Cardiac septum (tissue), 1 donor: Measurements from ENCODE around the gene HMGCS2. TPM values are rescaled to one million over a fixed set of nuclear protein-coding genes. Genes with fewer than 3 reads are reported as not detected.

Source experiments
- DNase-seq: peaks from one replicate; pipeline ENCODE4 v3.0.0-alpha.2; 2020; ENCODE audit warnings: low spot score
- intact Hi-C: fragments of 100-400 bp; cut with DNase I; formaldehyde crosslinking; loops from one replicate; pipeline ENCODE4 v1.14.0; 2022
- long read RNA-seq: library from polyadenylated mRNA; unstranded; transcript quantifications from one replicate; pipeline ENCODE4 v2.0.0, GENCODE V29; 2021
- total RNA-seq: library from RNA; stranded (reverse); fragmentation: NEBNext Ultra II Directional; extraction: Animal tissue kit (Norgen Biotek cat#: 25700); gene quantifications from one replicate; pipeline ENCODE4 v1.2.1, GENCODE V29; 2021
- donor health status: DM: no; HTN: no; CAD: no.

Gene HMGCS2
- 0.38 TPM for total RNA-seq
- long read RNA-seq = 0 reads

GRCh38 chr1:119768778-119769177, at the start of gene HMGCS2:
Gene HMGCS2, minus strand, starts transcription at chr1:119768905. Its CDS starts 61 bp downstream, at chr1:119768844.
- no peak for DNase-seq
- intact Hi-C loops = no loop called here

- intact Hi-C loops = no loop called here
- DNase-seq = no peak
Measured at GRCh38 chr1:119818181-119818580, 49.5 kb upstream of the HMGCS2 start.

- intact Hi-C loops = no loop called here
Measured at GRCh38 chr1:119816407-119816806, 47.7 kb upstream of the HMGCS2 start.

GRCh38 chr1:119815928-119816327, 47.2 kb upstream of the HMGCS2 start:
- no peak for DNase-seq
- intact Hi-C loops = no loop called here

More at GRCh38 chr1:119816407-119816806, 47.7 kb upstream of the HMGCS2 start:
- no peak for DNase-seq

GRCh38 chr1:119815361-119815760, 46.7 kb upstream of the HMGCS2 start:
- intact Hi-C loops = no loop called here
- DNase-seq = no peak

- no peak for DNase-seq
- intact Hi-C loops = no loop called here
Measured at GRCh38 chr1:119814288-119814687, 45.6 kb upstream of the HMGCS2 start.

GRCh38 chr1:119811985-119812557, 43.4 kb upstream of the HMGCS2 start:
- no peak for DNase-seq
- intact Hi-C loops = no loop called here

GRCh38 chr1:119811387-119811786, 42.7 kb upstream of the HMGCS2 start, which contains the start of gene REG4:
Gene REG4, minus strand, starts transcription at chr1:119811460. Its CDS starts 2,691 bp downstream, at chr1:119808769.
- intact Hi-C loops = no loop called here
- no peak for DNase-seq

GRCh38 chr1:119808972-119809550, 40.4 kb upstream of the HMGCS2 start:
- intact Hi-C loops = loop anchor here (2.0 kb wide), 1 partner anchor 64 kb away; no protein-coding TSS in a partner anchor
- DNase-seq = peak; percentile 84

- DNase-seq = no peak
- intact Hi-C loops = loop anchor here (2.0 kb wide), 1 partner anchor 64 kb away; no protein-coding TSS in a partner anchor
Measured at GRCh38 chr1:119808491-119808890, 39.8 kb upstream of the HMGCS2 start.

- intact Hi-C loops = no loop called here
- DNase-seq = no peak
Measured at GRCh38 chr1:119806489-119806888, 37.8 kb upstream of the HMGCS2 start.

- intact Hi-C loops = no loop called here
- no peak for DNase-seq
Measured at GRCh38 chr1:119805746-119806145, 37.0 kb upstream of the HMGCS2 start.

GRCh38 chr1:119805247-119805646, 36.5 kb upstream of the HMGCS2 start:
- DNase-seq = no peak
- intact Hi-C loops = no loop called here

GRCh38 chr1:119799599-119800177, 31.0 kb upstream of the HMGCS2 start:
- intact Hi-C loops = no loop called here
- no peak for DNase-seq

- intact Hi-C loops = no loop called here
- no peak for DNase-seq
Measured at GRCh38 chr1:119799003-119799402, 30.3 kb upstream of the HMGCS2 start.

- no peak for DNase-seq
- intact Hi-C loops = no loop called here
Measured at GRCh38 chr1:119797606-119798005, 28.9 kb upstream of the HMGCS2 start.

GRCh38 chr1:119797162-119797561, 28.5 kb upstream of the HMGCS2 start:
- intact Hi-C loops = no loop called here
- no peak for DNase-seq

- no peak for DNase-seq
- intact Hi-C loops = no loop called here
Measured at GRCh38 chr1:119795261-119796200, 26.8 kb upstream of the HMGCS2 start.

GRCh38 chr1:119794876-119795240, 26.2 kb upstream of the HMGCS2 start:
- no peak for DNase-seq
- intact Hi-C loops = no loop called here

- intact Hi-C loops = no loop called here
- no peak for DNase-seq
Measured at GRCh38 chr1:119794230-119794875, 25.6 kb upstream of the HMGCS2 start.
